HepG2 (cell line): ENCODE results near the gene JAK1. TPM values are rescaled to one million over a fixed set of nuclear protein-coding genes. Genes with fewer than 3 reads are reported as not detected.
A peak's percentile ranks its signal among the peaks of the same experiment; 100 is the strongest.

ENCODE experiments used
- BRD4 ChIP-seq: sonication (generic); formaldehyde crosslinking; IDR thresholded peaks from 2 replicates; pipeline ENCODE4 v1.4.0; 2020; ENCODE audit warnings: missing genetic modification reagents
- HOXA5 ChIP-seq: sonication (generic); formaldehyde crosslinking; IDR thresholded peaks from 2 replicates; pipeline ENCODE4 v1.4.0; 2020; ENCODE audit warnings: missing genetic modification reagents
- MAFF ChIP-seq: IDR thresholded peaks from 2 replicates; pipeline ENCODE4 v1.6.1; 2011; ENCODE audit warnings: low read depth, low read length, improper control_type of control experiment
- MED1 ChIP-seq: sonication (generic); formaldehyde crosslinking; IDR thresholded peaks from 2 replicates; pipeline ENCODE4 v1.4.0; 2020; ENCODE audit warnings: missing genetic modification reagents
- MXD4 ChIP-seq: IDR thresholded peaks from 2 replicates; pipeline ENCODE4 v1.6.1; 2016; ENCODE audit warnings: mild to moderate bottlenecking, missing biosample characterization, missing genetic modification reagents
- SIN3A ChIP-seq: IDR thresholded peaks from 2 replicates; pipeline ENCODE4 v1.6.1; 2011; ENCODE audit warnings: low read depth, mild to moderate bottlenecking, control low read depth, low read length, borderline replicate concordance
- SPEN ChIP-seq: sonication (generic); formaldehyde crosslinking; IDR thresholded peaks from 2 replicates; pipeline ENCODE4 v1.5.1; 2020; ENCODE audit warnings: low read depth, mild to moderate bottlenecking, missing genetic modification reagents
- ZNF350 ChIP-seq: sonication (generic); formaldehyde crosslinking; IDR thresholded peaks from 2 replicates; pipeline ENCODE4 v1.4.0; 2020; ENCODE audit warnings: mild to moderate bottlenecking, low read depth, missing genetic modification reagents, borderline replicate concordance
- polyA plus RNA-seq, 8 experiments: library from polyadenylated mRNA; depleted of rRNA in 3 of 8; stranded (reverse) in 7 of 8; unstranded in 1 of 8; fragments of >200 nt; fragmentation: Illumina TruSeq in 4 of 8; extraction: Trizol in 4 of 8; gene quantifications; 2 replicates each; pipeline versions ENCODE4 v1.2.1 to v1.2.3, GENCODE V29; 2011 to 2016; ENCODE audit warnings: low read depth in 4 of 8, missing spikeins in 1 of 8, mixed read lengths in 1 of 8; ENCODE audit not compliant: insufficient read depth in 1 of 8
- total RNA-seq, 5 experiments: library from RNA; depleted of rRNA; stranded (reverse); fragments of >200 nt; fragmentation: Illumina TruSeq; extraction: Trizol; gene quantifications; 2 replicates each; pipeline ENCODE4 v1.2.3, GENCODE V29; 2016; ENCODE audit warnings: low read depth in 1 of 5
- TF ChIP-seq, protein P1 (sequence below): IDR thresholded peaks from 2 replicates; pipeline ENCODE4 v1.6.1; 2016; ENCODE audit warnings: low read depth, control low read depth
- TF ChIP-seq, protein P2 (sequence below): sonication (generic); formaldehyde crosslinking; conservative IDR thresholded peaks from 2 replicates; pipeline ENCODE4 v1.5.0; 2020; ENCODE audit warnings: missing genetic modification reagents
- TF ChIP-seq, protein P3 (sequence below): sonication (generic); formaldehyde crosslinking; IDR thresholded peaks from 2 replicates; pipeline ENCODE4 v1.9.0; 2021; ENCODE audit warnings: missing genetic modification reagents, borderline replicate concordance
- TF ChIP-seq, protein P4 (sequence below): sonication (generic); formaldehyde crosslinking; IDR thresholded peaks from 2 replicates; pipeline ENCODE4 v1.4.0; 2020; ENCODE audit warnings: mild to moderate bottlenecking, missing genetic modification reagents
- TF ChIP-seq, protein P5 (sequence below), 2 experiments: sonication (generic) in 1 of 2; formaldehyde crosslinking in 1 of 2; IDR thresholded peaks; 2 replicates each; pipeline versions ENCODE4 v1.6.1 to v1.9.0; 2014 to 2022; ENCODE audit warnings: antibody characterized with exemption in 1 of 2, borderline replicate concordance in 1 of 2, inconsistent platforms in 1 of 2, low read depth in 1 of 2, missing genetic modification reagents in 1 of 2
- TF ChIP-seq, protein P6 (sequence below): IDR thresholded peaks from 2 replicates; pipeline ENCODE4 v1.4.0; 2020; ENCODE audit warnings: mild to moderate bottlenecking, missing genetic modification reagents

Gene JAK1
- total and polyA plus RNA-seq, 2 of the 13 experiments (the other 11 are each of a cell fraction or from before 2014, with no cell fraction given): 23.9 to 42.4 TPM

DNA sequence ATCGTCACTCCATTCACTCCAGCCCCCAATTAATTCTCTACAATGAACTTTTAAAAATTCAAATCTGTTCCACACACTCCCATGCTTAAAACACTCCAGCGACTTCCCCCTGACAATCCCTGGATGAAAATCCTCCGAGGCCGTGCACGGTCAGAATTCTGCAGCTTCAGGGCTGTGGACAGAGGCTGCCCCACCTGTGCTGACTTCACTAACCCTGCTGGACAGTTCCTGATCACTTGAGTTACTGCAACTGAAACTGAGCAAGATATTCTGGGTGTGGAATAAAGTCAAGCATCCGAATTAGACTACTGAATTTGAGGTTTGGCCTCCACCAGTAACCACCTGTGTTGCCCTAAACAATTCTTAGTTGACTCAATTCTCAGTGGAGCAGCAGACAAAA lies 1.0 kb upstream of the JAK1 start (continued):
- TF ChIP-seq, protein P1, sequence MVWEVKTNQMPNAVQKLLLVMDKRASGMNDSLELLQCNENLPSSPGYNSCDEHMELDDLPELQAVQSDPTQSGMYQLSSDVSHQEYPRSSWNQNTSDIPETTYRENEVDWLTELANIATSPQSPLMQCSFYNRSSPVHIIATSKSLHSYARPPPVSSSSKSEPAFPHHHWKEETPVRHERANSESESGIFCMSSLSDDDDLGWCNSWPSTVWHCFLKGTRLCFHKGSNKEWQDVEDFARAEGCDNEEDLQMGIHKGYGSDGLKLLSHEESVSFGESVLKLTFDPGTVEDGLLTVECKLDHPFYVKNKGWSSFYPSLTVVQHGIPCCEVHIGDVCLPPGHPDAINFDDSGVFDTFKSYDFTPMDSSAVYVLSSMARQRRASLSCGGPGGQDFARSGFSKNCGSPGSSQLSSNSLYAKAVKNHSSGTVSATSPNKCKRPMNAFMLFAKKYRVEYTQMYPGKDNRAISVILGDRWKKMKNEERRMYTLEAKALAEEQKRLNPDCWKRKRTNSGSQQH (CRISPR knock-in tag): 0 out of 2 replicates have a peak, but pooled peaks have one; percentile 50
- TF ChIP-seq MED1 (CRISPR knock-in tag): peak; percentile 18; the same call in 1 of the 2 replicates
- TF ChIP-seq MXD4 (CRISPR knock-in tag): no peak
- TF ChIP-seq, protein P2, sequence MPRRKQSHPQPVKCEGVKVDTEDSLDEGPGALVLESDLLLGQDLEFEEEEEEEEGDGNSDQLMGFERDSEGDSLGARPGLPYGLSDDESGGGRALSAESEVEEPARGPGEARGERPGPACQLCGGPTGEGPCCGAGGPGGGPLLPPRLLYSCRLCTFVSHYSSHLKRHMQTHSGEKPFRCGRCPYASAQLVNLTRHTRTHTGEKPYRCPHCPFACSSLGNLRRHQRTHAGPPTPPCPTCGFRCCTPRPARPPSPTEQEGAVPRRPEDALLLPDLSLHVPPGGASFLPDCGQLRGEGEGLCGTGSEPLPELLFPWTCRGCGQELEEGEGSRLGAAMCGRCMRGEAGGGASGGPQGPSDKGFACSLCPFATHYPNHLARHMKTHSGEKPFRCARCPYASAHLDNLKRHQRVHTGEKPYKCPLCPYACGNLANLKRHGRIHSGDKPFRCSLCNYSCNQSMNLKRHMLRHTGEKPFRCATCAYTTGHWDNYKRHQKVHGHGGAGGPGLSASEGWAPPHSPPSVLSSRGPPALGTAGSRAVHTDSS (CRISPR knock-in tag): no peak
- TF ChIP-seq, protein P3, sequence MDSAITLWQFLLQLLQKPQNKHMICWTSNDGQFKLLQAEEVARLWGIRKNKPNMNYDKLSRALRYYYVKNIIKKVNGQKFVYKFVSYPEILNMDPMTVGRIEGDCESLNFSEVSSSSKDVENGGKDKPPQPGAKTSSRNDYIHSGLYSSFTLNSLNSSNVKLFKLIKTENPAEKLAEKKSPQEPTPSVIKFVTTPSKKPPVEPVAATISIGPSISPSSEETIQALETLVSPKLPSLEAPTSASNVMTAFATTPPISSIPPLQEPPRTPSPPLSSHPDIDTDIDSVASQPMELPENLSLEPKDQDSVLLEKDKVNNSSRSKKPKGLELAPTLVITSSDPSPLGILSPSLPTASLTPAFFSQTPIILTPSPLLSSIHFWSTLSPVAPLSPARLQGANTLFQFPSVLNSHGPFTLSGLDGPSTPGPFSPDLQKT (CRISPR knock-in tag): no peak
- TF ChIP-seq, protein P4, sequence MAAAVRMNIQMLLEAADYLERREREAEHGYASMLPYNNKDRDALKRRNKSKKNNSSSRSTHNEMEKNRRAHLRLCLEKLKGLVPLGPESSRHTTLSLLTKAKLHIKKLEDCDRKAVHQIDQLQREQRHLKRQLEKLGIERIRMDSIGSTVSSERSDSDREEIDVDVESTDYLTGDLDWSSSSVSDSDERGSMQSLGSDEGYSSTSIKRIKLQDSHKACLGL (CRISPR knock-in tag): no peak
- TF ChIP-seq ZNF350 (CRISPR knock-in tag): no peak
- no peak for TF ChIP-seq MAFF
- TF ChIP-seq HOXA5: 0 out of 2 replicates have a peak, but pooled peaks have one; percentile 25
- TF ChIP-seq, protein P5, sequence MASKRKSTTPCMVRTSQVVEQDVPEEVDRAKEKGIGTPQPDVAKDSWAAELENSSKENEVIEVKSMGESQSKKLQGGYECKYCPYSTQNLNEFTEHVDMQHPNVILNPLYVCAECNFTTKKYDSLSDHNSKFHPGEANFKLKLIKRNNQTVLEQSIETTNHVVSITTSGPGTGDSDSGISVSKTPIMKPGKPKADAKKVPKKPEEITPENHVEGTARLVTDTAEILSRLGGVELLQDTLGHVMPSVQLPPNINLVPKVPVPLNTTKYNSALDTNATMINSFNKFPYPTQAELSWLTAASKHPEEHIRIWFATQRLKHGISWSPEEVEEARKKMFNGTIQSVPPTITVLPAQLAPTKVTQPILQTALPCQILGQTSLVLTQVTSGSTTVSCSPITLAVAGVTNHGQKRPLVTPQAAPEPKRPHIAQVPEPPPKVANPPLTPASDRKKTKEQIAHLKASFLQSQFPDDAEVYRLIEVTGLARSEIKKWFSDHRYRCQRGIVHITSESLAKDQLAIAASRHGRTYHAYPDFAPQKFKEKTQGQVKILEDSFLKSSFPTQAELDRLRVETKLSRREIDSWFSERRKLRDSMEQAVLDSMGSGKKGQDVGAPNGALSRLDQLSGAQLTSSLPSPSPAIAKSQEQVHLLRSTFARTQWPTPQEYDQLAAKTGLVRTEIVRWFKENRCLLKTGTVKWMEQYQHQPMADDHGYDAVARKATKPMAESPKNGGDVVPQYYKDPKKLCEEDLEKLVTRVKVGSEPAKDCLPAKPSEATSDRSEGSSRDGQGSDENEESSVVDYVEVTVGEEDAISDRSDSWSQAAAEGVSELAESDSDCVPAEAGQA (IDR thresholded peaks at IDR 0.05; ENCODE audit: low read depth): no peak
- TF ChIP-seq, protein P5 (CRISPR knock-in tag; IDR thresholded peaks at IDR 0.05; ENCODE audit: borderline replicate concordance): no peak
- TF ChIP-seq, protein P6, sequence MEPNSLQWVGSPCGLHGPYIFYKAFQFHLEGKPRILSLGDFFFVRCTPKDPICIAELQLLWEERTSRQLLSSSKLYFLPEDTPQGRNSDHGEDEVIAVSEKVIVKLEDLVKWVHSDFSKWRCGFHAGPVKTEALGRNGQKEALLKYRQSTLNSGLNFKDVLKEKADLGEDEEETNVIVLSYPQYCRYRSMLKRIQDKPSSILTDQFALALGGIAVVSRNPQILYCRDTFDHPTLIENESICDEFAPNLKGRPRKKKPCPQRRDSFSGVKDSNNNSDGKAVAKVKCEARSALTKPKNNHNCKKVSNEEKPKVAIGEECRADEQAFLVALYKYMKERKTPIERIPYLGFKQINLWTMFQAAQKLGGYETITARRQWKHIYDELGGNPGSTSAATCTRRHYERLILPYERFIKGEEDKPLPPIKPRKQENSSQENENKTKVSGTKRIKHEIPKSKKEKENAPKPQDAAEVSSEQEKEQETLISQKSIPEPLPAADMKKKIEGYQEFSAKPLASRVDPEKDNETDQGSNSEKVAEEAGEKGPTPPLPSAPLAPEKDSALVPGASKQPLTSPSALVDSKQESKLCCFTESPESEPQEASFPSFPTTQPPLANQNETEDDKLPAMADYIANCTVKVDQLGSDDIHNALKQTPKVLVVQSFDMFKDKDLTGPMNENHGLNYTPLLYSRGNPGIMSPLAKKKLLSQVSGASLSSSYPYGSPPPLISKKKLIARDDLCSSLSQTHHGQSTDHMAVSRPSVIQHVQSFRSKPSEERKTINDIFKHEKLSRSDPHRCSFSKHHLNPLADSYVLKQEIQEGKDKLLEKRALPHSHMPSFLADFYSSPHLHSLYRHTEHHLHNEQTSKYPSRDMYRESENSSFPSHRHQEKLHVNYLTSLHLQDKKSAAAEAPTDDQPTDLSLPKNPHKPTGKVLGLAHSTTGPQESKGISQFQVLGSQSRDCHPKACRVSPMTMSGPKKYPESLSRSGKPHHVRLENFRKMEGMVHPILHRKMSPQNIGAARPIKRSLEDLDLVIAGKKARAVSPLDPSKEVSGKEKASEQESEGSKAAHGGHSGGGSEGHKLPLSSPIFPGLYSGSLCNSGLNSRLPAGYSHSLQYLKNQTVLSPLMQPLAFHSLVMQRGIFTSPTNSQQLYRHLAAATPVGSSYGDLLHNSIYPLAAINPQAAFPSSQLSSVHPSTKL (CRISPR knock-in tag): 0 out of 2 replicates have a peak, but pooled peaks have one; percentile 16
- 0 out of 2 replicates have a peak, but pooled peaks have one; percentile 14 for TF ChIP-seq BRD4 (CRISPR knock-in tag)
- peak; percentile 84; the same call in 1 of the 2 replicates for TF ChIP-seq SIN3A
- TF ChIP-seq SPEN (CRISPR knock-in tag): no peak
